Epithelial cell of proximal tubule (primary cell): ENCODE data around the gene PITRM1. TPM values are rescaled to one million over a fixed set of nuclear protein-coding genes. Genes with fewer than 3 reads are reported as not detected.
A peak's percentile ranks its signal among the peaks of the same experiment; 100 is the strongest.

Experiments
- DNase-seq: peaks from one replicate; pipeline ENCODE4 v3.0.0-alpha.2; 2011; ENCODE audit warnings: low read depth
- H3K4me3 ChIP-seq: 2 replicates; pipeline ENCODE4 v1.5.1; 2011; ENCODE audit warnings: low read depth, mild to moderate bottlenecking, low read length
- total RNA-seq: library from RNA; depleted of rRNA; stranded (reverse); fragments of >200 nt; gene quantifications from 2 replicates; pipeline ENCODE4 v1.2.3, GENCODE V29; 2015
- TF ChIP-seq, protein P1 (sequence below): conservative IDR thresholded peaks from 2 replicates; pipeline ENCODE4 v1.5.1; 2012; ENCODE audit warnings: low read depth, mild to moderate bottlenecking, low read length

PITRM1 gene
- total RNA-seq, 1 donor from 2014 or later, result 69.9 TPM

DNA sequence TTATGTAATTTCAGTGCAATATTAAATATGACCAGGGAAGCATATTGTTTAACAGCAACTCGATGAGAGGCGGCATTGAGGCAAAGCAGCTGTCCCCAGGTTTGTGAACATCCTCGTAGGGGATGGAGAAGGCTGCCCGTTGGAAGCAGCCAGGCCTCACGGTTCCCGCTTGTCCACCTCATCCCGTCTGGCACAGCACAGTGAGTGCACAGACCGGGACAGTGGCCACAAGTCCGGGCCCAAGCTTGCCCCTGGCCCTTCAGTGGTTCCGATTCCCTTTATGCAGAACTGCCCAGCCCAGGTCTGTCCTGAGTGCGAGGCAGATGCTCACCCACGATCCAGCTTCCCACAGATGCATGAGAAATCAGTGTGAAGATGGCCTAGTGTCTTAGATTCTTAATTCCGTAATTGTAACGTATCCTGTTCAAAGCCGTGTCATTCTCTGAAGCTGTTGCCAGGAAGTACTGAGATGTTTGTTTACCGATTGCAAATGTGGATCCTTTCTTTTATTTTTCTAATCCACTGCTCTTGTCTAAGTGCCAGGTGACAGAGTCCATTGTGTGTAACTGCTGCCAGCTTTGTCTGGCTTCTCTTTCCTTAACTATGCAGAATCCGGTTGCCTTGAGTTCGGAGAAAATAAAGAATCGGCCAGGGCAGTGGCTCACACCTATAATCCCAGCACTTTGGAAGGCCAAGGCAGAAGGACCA is 69.7 kb downstream of the PITRM1 start:
- TF ChIP-seq, protein P1, sequence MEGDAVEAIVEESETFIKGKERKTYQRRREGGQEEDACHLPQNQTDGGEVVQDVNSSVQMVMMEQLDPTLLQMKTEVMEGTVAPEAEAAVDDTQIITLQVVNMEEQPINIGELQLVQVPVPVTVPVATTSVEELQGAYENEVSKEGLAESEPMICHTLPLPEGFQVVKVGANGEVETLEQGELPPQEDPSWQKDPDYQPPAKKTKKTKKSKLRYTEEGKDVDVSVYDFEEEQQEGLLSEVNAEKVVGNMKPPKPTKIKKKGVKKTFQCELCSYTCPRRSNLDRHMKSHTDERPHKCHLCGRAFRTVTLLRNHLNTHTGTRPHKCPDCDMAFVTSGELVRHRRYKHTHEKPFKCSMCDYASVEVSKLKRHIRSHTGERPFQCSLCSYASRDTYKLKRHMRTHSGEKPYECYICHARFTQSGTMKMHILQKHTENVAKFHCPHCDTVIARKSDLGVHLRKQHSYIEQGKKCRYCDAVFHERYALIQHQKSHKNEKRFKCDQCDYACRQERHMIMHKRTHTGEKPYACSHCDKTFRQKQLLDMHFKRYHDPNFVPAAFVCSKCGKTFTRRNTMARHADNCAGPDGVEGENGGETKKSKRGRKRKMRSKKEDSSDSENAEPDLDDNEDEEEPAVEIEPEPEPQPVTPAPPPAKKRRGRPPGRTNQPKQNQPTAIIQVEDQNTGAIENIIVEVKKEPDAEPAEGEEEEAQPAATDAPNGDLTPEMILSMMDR, result no peak
- peak; percentile 84 for DNase-seq
- H3K4me3 ChIP-seq, result no peak overlapping the region

DNA sequence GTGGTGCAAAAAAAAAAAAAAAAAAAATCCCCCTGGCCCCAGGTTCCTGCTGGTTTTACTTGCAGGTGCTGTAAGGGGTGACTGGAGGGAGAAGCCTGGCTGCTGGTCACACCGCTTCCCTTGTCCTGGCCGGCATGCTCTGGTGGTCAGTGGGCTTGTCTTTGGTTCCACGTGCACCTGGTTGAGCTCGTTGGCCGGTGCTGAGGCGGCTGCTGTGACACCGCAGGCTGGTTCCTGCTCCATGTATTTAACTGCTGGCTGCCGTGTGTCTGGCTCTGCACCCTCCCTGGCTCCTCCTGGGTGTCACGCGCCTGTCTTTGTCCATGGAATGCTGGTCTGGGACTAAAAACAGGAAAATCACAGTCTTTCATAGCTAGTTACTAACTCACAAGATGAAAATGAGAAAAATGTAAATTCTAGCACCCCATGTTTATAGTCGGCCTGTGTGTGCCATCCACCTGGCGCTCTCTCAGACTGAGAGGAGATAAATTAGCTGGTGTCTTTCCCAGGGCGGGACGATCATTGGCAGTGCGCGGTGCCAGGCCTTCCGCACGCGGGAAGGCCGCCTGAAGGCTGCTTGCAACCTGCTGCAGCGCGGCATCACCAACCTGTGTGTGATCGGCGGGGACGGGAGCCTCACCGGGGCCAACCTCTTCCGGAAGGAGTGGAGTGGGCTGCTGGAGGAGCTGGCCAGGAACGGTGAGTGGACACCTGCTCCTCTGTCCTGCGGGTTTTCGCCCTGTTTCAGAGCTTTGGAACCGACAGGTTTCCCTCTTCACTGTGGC is 71.5 kb downstream of the PITRM1 start:
- no peak for DNase-seq

DNA sequence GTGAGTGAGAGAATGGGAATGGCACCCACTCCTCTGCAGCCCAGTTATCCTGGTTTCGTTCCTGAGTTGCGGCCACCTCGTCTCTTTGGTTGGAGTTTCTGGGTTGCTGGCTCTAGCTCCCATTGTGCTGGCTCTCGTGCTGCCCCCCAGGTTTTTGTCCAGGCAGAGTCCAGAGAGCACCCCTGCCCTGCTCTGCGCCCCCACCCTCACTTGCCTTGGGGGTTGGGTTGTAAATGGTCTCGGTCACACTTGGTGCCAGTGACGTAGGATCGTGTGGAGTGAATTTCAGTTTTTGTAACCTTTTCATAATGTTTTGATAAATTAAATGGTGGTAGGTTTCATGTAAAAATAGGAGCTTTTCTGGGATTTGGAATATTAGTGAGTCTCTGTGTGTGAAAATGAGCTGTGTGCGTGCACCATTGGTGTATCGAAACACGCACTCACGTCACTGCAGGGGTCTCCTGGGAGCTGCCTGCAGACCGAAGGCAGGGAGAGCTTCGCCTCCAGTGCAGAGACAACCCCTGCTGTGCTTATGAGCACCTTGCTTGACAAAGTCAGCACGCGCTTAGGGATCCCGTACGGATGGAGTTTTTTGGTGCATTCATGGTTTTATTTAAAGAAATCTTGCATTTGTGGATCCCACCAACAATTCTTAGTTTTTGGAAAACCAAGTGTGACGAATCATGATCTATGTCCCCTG is 72.3 kb downstream of the PITRM1 start:
- H3K4me3 ChIP-seq, result no peak overlapping the region
- TF ChIP-seq, protein P1, result no peak
- no peak for DNase-seq

More for the DNA sequence above, 71.5 kb downstream of the PITRM1 start:
- no peak overlapping the region for H3K4me3 ChIP-seq
- TF ChIP-seq, protein P1, result no peak

DNA sequence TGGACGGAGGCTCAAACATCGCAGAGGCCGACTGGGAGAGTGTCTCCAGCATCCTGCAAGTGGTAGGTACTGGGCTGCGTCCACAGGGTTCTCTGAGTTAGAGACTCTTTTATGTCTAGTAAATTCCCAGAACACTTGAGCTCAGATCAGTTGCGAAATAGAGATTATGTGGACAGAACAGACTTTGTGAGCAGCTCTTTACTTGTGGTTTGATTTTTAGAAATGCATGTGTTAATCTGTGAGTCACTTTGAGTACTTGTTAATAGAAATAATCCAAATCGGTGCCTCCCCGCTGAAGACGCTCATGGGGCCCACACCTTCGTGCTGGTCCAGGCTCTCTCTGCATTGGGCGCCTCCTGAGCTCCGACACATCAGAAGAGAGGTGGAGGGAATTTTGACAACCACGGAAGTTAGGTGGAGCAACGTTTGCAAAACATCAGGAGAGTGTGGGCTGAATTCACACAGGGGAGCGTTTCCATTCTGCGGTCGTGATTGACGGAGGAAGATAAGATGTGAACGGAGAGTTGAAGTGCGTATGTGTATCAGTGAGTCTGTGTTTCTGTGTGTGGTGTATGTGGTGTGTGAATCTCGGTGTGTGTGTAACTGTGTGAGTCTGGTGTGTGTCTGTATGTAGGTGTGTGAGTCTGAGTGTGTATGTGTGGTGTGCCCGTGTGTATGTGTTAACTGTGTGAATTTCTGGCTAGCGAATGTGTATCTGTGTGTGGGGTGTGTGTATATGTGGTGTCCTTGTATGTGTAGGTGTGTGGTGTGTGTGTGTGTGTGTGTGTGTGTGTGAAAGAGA is 73.1 kb downstream of the PITRM1 start:
- DNase-seq, result no peak
- no peak overlapping the region for H3K4me3 ChIP-seq
- TF ChIP-seq, protein P1, result no peak

DNA sequence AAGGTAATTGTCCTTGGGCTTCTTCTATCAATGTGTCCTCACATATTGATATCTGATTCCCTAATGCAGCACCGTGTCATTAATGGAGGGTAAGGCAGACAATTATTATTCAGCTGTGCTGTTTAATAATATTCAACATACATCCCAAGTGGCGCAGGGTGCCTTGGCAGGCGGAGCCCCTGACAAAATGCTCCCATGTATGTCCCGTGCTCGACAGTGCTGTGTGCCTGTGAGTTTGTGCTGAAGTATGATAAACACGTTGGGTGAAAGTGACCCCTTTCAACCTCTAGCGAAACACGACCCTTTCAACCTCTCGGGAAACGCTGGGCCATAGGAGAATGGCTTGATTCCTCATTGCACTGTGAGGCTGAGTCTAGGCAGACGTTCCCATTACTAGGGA is 73.9 kb downstream of the PITRM1 start:
- TF ChIP-seq, protein P1, result no peak
- DNase-seq, result no peak

DNA sequence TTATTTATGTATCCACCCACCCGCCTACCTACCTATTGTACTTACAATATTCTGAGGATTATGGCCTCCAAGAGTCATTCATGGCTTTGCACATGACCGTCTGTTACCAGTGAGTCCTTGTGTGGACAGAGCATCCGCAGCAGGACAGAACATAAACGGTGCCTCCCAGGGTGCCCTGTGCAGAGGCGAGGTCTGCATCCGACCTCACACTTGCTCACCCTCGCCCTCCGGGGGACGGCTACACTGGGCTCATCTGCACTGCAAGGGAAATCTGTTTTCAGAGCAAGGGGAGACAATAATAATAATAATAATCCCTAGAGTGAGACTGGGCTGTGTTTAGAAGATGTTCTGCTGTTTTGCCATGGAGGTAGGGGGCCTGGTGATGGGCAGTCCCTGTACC is 75.4 kb downstream of the PITRM1 start:
- TF ChIP-seq, protein P1, result no peak
- H3K4me3 ChIP-seq, result no peak overlapping the region
- DNase-seq, result no peak

More for the DNA sequence above, 73.9 kb downstream of the PITRM1 start:
- H3K4me3 ChIP-seq, result no peak overlapping the region
